ENCODE measurements around the gene SGTB.
"Not testable (repeated sequence)": the region's sequence is repeated elsewhere in the genome, so short reads cannot be mapped to it uniquely, and the experiment has no call there.

Gene SGTB

GRCh38 chr5:65654713-65655112 is 67.2 kb downstream of the SGTB start:
- DNase-seq = no peak

- DNase-seq = no peak
These were observed 70.8 kb downstream of the SGTB start for GRCh38 chr5:65651144-65651543.

GRCh38 chr5:65647941-65648340 is 74.0 kb downstream of the SGTB start:
- no peak for DNase-seq

- no peak for DNase-seq
These were observed 75.0 kb downstream of the SGTB start for GRCh38 chr5:65646938-65647337.

- no peak for DNase-seq
These were observed 81.7 kb downstream of the SGTB start for GRCh38 chr5:65640240-65640639.

- no peak for DNase-seq
These were observed 90.9 kb downstream of the SGTB start for GRCh38 chr5:65630981-65631380.

GRCh38 chr5:65625743-65626142 is 96.2 kb downstream of the SGTB start:
- no peak for DNase-seq

GRCh38 chr5:65624571-65625555 is 97.0 kb downstream of the SGTB start, which contains the start of the genes SHLD3 and TRAPPC13:
Gene SHLD3 (plus strand): TSS chr5:65625027. CDS start chr5:65629588, 4,561 bp downstream.
Gene TRAPPC13 (plus strand): TSS chr5:65625027. CDS start chr5:65625061, 34 bp downstream.
- peak; percentile 95 for DNase-seq

- DNase-seq = peak; percentile 98
These were observed 97.8 kb downstream of the SGTB start, which contains the start of gene TRIM23 for GRCh38 chr5:65624025-65624570. Gene TRIM23 (minus strand): TSS chr5:65624333. CDS start chr5:65624274, 59 bp downstream.

- no peak for DNase-seq
These were observed 98.4 kb downstream of the SGTB start for GRCh38 chr5:65623482-65623881.

- DNase-seq = not testable (repeated sequence)
These were observed 99.9 kb downstream of the SGTB start for GRCh38 chr5:65621961-65622360.

GRCh38 chr5:65620021-65620420 is 101.9 kb downstream of the SGTB start:
- no peak for DNase-seq
